AG04450 (cell line): ENCODE data around the gene RABGAP1L. TPM values are rescaled to one million over a fixed set of nuclear protein-coding genes. Genes with fewer than 3 reads are reported as not detected.

Source experiments
- CTCF ChIA-PET: fragments of 300-600, 350-600 bp; formaldehyde crosslinking; extraction: SDS; loops from one replicate; lab custom pipeline; 2022; ENCODE audit warnings: antibody characterized with exemption, inconsistent platforms; lab: Charles Lee
- POLR2A ChIA-PET: fragments of 350-600 bp; formaldehyde crosslinking; extraction: SDS; loops from one replicate; lab custom pipeline; 2021; ENCODE audit warnings: antibody characterized with exemption, inconsistent platforms; lab: Yijun Ruan, JAX
- DNase-seq: peaks from one replicate; pipeline ENCODE4 v3.0.0-alpha.2; 2011; ENCODE audit warnings: low read depth, low spot score
- H3K27ac ChIP-seq: one replicate; pipeline ENCODE4 v1.5.1; 2012; ENCODE audit warnings: low read depth, low read length, control low read depth
- H3K27me3 ChIP-seq: one replicate; pipeline ENCODE4 v1.6.0; 2012; ENCODE audit warnings: low read length; ENCODE audit not compliant: control insufficient read depth, insufficient read depth
- H3K4me3 ChIP-seq: 2 replicates; pipeline ENCODE4 v1.5.1; 2011; ENCODE audit warnings: mild to moderate bottlenecking, low read depth, low read length, control low read depth
- H3K9me3 ChIP-seq: 2 replicates; pipeline ENCODE4 v1.5.1; 2012; ENCODE audit warnings: low read length; ENCODE audit not compliant: control insufficient read depth, insufficient read depth
- polyA plus RNA-seq: library from polyadenylated mRNA; depleted of rRNA; stranded (reverse); fragments of >200 nt; gene quantifications from 2 replicates; pipeline ENCODE4 v1.2.3, GENCODE V29; 2011
- TF ChIP-seq, protein P1 (sequence below): IDR thresholded peaks from 2 replicates; pipeline ENCODE4 v1.5.1; 2011; ENCODE audit warnings: low read depth, low read length, control low read depth, inconsistent platforms

Gene RABGAP1L
- polyA plus RNA-seq, 1 experiment = 21.2 TPM

DNA sequence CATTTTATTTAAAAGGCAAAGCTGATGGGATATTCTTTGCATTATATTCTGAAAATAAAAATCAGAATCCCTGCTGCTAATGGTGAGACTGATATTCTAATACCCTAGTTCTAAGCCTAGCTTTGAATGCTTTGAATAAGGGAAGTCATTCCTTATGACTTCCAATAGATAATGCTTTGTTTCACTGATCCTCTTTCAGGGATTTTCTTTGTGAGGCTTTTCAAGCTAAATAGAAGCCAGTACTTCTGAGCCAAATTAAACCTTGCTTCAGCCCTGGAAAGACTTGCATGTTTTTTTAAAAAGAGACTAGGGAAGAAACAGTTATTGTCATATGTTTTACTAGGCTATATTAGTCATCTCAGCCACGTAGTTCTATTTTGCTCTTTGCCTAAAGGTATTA lies 771.9 kb downstream of the RABGAP1L start:
- Histone ChIP-seq H3K27ac (no peak overlapping the region), H3K27me3 (no peaks in the 10 kb centered on the region), H3K9me3 (no peaks in the 10 kb centered on the region), H3K4me3 (no peak overlapping the region)
- no peak for DNase-seq
- ChIA-PET CTCF (interaction anchor here (2.2 kb wide), 1 partner anchor 52 kb away, joined by 6 read pairs; no protein-coding TSS in a partner anchor), POLR2A (no interaction called here)
- TF ChIP-seq, protein P1, sequence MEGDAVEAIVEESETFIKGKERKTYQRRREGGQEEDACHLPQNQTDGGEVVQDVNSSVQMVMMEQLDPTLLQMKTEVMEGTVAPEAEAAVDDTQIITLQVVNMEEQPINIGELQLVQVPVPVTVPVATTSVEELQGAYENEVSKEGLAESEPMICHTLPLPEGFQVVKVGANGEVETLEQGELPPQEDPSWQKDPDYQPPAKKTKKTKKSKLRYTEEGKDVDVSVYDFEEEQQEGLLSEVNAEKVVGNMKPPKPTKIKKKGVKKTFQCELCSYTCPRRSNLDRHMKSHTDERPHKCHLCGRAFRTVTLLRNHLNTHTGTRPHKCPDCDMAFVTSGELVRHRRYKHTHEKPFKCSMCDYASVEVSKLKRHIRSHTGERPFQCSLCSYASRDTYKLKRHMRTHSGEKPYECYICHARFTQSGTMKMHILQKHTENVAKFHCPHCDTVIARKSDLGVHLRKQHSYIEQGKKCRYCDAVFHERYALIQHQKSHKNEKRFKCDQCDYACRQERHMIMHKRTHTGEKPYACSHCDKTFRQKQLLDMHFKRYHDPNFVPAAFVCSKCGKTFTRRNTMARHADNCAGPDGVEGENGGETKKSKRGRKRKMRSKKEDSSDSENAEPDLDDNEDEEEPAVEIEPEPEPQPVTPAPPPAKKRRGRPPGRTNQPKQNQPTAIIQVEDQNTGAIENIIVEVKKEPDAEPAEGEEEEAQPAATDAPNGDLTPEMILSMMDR = no peak

DNA sequence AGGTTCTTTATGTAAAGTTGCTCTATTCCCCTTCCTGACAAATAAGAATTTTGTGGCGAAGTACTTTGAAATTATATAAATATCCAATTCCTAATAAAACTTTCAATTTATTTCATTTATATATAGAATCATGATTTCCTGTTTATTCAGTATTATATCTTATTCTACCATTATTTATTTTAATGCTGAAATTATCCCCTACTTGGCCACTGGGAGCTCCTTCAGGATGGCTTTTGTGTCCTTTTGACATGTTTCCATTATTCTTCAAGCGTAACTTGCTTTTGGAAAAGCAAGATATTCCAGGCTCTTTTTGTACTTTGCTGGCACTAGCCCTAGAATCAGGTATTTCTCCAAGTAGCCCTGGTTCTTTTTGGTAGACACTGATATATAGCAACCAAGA lies 773.3 kb downstream of the RABGAP1L start:
- CTCF ChIA-PET = interaction anchor here (2.2 kb wide), 1 partner anchor 50 kb away, joined by 6 read pairs; no protein-coding TSS in a partner anchor
- no peaks in the 10 kb centered on the region for H3K27me3 ChIP-seq
- TF ChIP-seq, protein P1 = 0 out of 2 replicates have a peak, but pooled peaks have one; percentile 15
- no peak overlapping the region for H3K27ac ChIP-seq
- DNase-seq = no peak
- POLR2A ChIA-PET = no interaction called here
- H3K9me3 ChIP-seq = no peaks in the 10 kb centered on the region
- no peak overlapping the region for H3K4me3 ChIP-seq

DNA sequence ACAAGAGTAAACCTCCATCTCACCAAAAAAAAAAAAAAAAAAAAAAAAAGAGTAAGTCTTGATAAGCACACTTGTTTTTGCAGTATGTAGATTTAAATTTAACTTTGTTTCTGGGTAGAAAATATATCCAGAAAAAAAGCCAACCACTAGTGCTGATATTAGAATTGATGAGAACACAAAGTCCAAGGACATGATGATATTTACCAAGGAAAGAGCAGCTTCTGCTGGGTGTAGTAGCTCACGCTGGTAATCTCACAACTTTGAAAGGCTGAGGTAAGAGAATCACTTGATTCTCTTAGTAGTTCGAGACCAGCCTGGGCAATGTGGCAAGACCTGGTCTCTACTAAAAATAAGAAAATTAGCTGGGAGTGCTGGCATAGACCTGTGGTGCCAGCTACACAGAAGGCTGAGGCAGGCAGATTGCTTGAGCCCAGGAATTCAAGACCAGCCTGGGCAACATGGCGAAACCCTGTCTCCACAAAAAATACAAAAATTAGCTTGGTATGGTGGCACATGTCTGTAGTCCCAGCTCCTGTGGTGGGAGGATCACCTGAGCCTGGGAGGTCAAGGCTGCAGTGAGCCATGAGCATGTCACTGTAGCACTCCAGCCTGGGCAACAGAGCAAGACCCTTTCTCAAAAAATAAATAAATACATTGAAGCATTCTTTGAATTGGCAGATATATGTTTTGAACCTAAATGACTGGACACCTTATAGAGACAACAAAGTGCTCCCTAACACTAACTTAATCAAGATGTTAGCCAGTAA lies 776.8 kb downstream of the RABGAP1L start:
- ChIA-PET POLR2A (no interaction called here), CTCF (interaction anchor here (0.7 kb wide), 1 partner anchor 166 kb away, joined by 6 read pairs; no protein-coding TSS in a partner anchor)
- Histone ChIP-seq H3K4me3 (no peak overlapping the region), H3K27me3 (no peaks in the 10 kb centered on the region), H3K27ac (no peak overlapping the region), H3K9me3 (no peaks in the 10 kb centered on the region)
- DNase-seq = no peak
- TF ChIP-seq, protein P1 = no peak

DNA sequence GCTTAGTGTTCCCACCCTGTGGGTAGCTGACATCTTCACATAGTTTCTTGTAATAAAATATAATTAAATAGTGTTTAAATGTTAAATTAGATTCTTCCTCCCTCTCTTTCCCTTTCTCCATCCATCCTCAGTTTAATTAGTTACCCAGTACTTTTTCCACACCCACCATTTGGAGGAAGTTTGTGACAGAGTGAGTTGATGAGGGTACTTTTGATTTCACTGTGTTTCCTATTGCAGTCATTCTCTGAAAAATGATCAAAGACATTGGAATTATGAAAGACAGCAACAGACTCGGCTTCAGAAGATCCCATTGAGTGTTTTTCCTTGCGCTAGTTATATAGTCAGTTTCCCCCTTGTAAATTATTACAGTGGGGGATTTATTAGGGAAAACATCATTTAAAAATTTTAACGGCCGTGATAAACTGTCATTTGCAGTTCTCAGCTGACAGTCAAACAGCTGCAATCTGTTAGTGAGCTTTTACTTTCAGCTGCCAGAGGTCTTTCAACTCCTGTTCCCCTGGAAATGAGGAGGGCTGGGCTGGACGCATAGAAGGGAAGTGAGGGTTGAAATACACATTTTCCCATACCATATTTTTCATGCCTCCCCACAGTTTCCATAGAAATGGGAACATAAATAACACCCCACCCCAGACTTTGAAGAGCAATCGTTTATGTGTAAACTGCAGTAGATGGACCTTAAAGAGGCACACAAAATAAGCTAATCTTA lies 779.1 kb downstream of the RABGAP1L start:
- ChIA-PET POLR2A (no interaction called here), CTCF (interaction anchor here (1.1 kb wide), 1 partner anchor 45 kb away, joined by 3 read pairs; no protein-coding TSS in a partner anchor)
- Histone ChIP-seq H3K27ac (no peak overlapping the region), H3K9me3 (no peaks in the 10 kb centered on the region), H3K4me3 (no peak overlapping the region), H3K27me3 (no peaks in the 10 kb centered on the region)
- TF ChIP-seq, protein P1 = no peak
- DNase-seq = no peak
